K562 (cell line): ENCODE data around the gene ODC1. TPM values are rescaled to one million over a fixed set of nuclear protein-coding genes. Genes with fewer than 3 reads are reported as not detected.
A peak's percentile ranks its signal among the peaks of the same experiment; 100 is the strongest.

Experiments used
- C11orf30 ChIP-seq: fragments of 450-650 bp; IDR thresholded peaks from 2 replicates; pipeline ENCODE4 v1.6.1; 2016; ENCODE audit warnings: low read depth, mild to moderate bottlenecking
- CREB3L1 ChIP-seq: fragments of 450-650 bp; IDR thresholded peaks from 2 replicates; pipeline ENCODE4 v1.6.1; 2014; ENCODE audit warnings: low read depth, mild to moderate bottlenecking, moderate library complexity, borderline replicate concordance
- CREM ChIP-seq: IDR thresholded peaks from 2 replicates; pipeline ENCODE4 v1.6.1; 2014; ENCODE audit warnings: antibody characterized with exemption, low read depth
- HDAC2 ChIP-seq: fragments of 450-650 bp; IDR thresholded peaks from 2 replicates; pipeline ENCODE4 v1.6.1; 2016; ENCODE audit warnings: mild to moderate bottlenecking
- HDAC8 ChIP-seq: fragments of 450-650 bp; IDR thresholded peaks from 2 replicates; pipeline ENCODE4 v1.6.1; 2016; ENCODE audit warnings: mild to moderate bottlenecking, missing genetic modification characterization, moderate library complexity, missing compliant biosample characterization
- IFI16 ChIP-seq: fragments of 250-450 bp; sonication (Bioruptor Pico); IDR thresholded peaks from 2 replicates; pipeline ENCODE4 v2.1.2; 2022; ENCODE audit warnings: mild to moderate bottlenecking, inconsistent platforms
- JUN ChIP-seq, 2 experiments: sonication (generic) in 1 of 2; formaldehyde crosslinking in 1 of 2; IDR thresholded peaks; 2 replicates each; pipeline versions ENCODE4 v1.6.1 to v1.8.0; 2012 to 2022; ENCODE audit warnings: borderline replicate concordance in 2 of 2, mild to moderate bottlenecking in 2 of 2, improper control_type of control experiment in 1 of 2, low read depth in 1 of 2, low read length in 1 of 2, missing genetic modification reagents in 1 of 2
- PCBP1 ChIP-seq: fragments of 200-400 bp; formaldehyde crosslinking; IDR thresholded peaks from 2 replicates; pipeline ENCODE4 v1.6.1; 2018; ENCODE audit warnings: mild to moderate bottlenecking, low read depth, low read length; ENCODE audit not compliant: poor library complexity, severe bottlenecking
- PML ChIP-seq: IDR thresholded peaks from 2 replicates; pipeline ENCODE4 v1.6.1; 2012; ENCODE audit warnings: low read length, inconsistent platforms
- PRMT5 ChIP-seq: sonication (generic); formaldehyde crosslinking; IDR thresholded peaks from 2 replicates; pipeline ENCODE4 v1.5.0; 2020; ENCODE audit warnings: missing genetic modification reagents
- PTTG1 ChIP-seq: fragments of 450-650 bp; IDR thresholded peaks from 2 replicates; pipeline ENCODE4 v1.6.1; 2016; ENCODE audit warnings: low read depth, mild to moderate bottlenecking, missing genetic modification characterization, missing compliant biosample characterization
- RBM25 ChIP-seq: fragments of 200-400 bp; formaldehyde crosslinking; IDR thresholded peaks from 2 replicates; pipeline ENCODE4 v1.6.1; 2018; ENCODE audit warnings: low read length, low read depth, moderate library complexity; ENCODE audit not compliant: severe bottlenecking
- SAFB ChIP-seq: fragments of 200-400 bp; formaldehyde crosslinking; IDR thresholded peaks from 2 replicates; pipeline ENCODE4 v1.6.1; 2017; ENCODE audit warnings: low read depth, low read length, borderline replicate concordance
- SIX5 ChIP-seq, 2 experiments: IDR thresholded peaks; 2 replicates each; pipeline ENCODE4 v1.6.1; 2011; ENCODE audit warnings: low read length in 2 of 2, borderline replicate concordance in 1 of 2, low read depth in 1 of 2, mild to moderate bottlenecking in 1 of 2, moderate library complexity in 1 of 2; ENCODE audit not compliant: insufficient read depth in 1 of 2
- SMARCA4 ChIP-seq: fragments of 450-650 bp; IDR thresholded peaks from 2 replicates; pipeline ENCODE4 v1.6.1; 2016
- SRSF9 ChIP-seq: fragments of 200-400 bp; formaldehyde crosslinking; IDR thresholded peaks from 2 replicates; pipeline ENCODE4 v1.6.1; 2017; ENCODE audit warnings: low read depth, low read length, borderline replicate concordance
- TFAP4 ChIP-seq: sonication (generic); formaldehyde crosslinking; IDR thresholded peaks from 2 replicates; pipeline ENCODE4 v1.8.0; 2022; ENCODE audit warnings: missing genetic modification reagents, mild to moderate bottlenecking, moderate library complexity, borderline replicate concordance
- VEZF1 ChIP-seq: fragments of 200-800 bp; sonication (Bioruptor generic); IDR thresholded peaks from 2 replicates; pipeline ENCODE4 v1.6.1; 2017; ENCODE audit warnings: missing genetic modification characterization, missing compliant biosample characterization
- ZBTB33 ChIP-seq: sonication (generic); formaldehyde crosslinking; IDR thresholded peaks from 2 replicates; pipeline ENCODE4 v1.8.1; 2023; ENCODE audit warnings: mild to moderate bottlenecking, missing genetic modification reagents
- ZC3H11A ChIP-seq: IDR thresholded peaks from 2 replicates; pipeline ENCODE4 v1.6.1; 2012; ENCODE audit warnings: low read depth, low read length, improper control_type of control experiment
- ZNF316 ChIP-seq: fragments of 450-650 bp; IDR thresholded peaks from 2 replicates; pipeline ENCODE4 v1.6.1; 2016
- ZNF707 ChIP-seq: fragments of 250-450 bp; sonication (Bioruptor Pico); conservative IDR thresholded peaks from 2 replicates; pipeline ENCODE4 v1.8.0; 2022; ENCODE audit warnings: inconsistent platforms, mild to moderate bottlenecking, moderate library complexity
- polyA plus RNA-seq, 8 experiments: library from polyadenylated mRNA; depleted of rRNA in 4 of 8; stranded (reverse) in 5 of 8; unstranded in 3 of 8; fragments of >200 nt; fragmentation: Nextera tagmentation in 2 of 8; fragmentation: Illumina TruSeq in 1 of 8; extraction: Ambion mirVana in 2 of 8; extraction: Trizol in 1 of 8; gene quantifications; 2 replicates each; pipeline versions ENCODE4 v1.2.1 to v1.2.3, GENCODE V29; 2011 to 2014; ENCODE audit warnings: inconsistent platforms in 1 of 8, missing spikeins in 1 of 8
- total RNA-seq, 7 experiments: library from RNA; depleted of rRNA in 6 of 7; stranded (reverse); fragments of >200 nt in 6 of 7; fragmentation: Illumina TruSeq in 2 of 7; extraction: Trizol in 2 of 7; gene quantifications; 2 replicates each; pipeline versions ENCODE4 v1.2.1 to v1.2.3, GENCODE V29; 2011 to 2021; ENCODE audit warnings: low replicate concordance in 1 of 7

Gene ODC1
- total and polyA plus RNA-seq, 9 of the 15 experiments (the other 6 are each of a cell fraction or from before 2014, with no cell fraction given), result 142 to 563 (median 457) TPM

- no peak for TF ChIP-seq SIX5 (IDR thresholded peaks at IDR 0.05; ENCODE audit: borderline replicate concordance in 1 of 2, insufficient read depth in 1 of 2, low read depth in 1 of 2, low read length in 2 of 2)
- TF ChIP-seq C11orf30, result peak; percentile 90
- no peak for TF ChIP-seq CREM
- TF ChIP-seq SMARCA4, result peak; percentile 46; the same call in 1 of the 2 replicates
- no peak for TF ChIP-seq ZBTB33 (CRISPR knock-in tag)
- TF ChIP-seq RBM25, result no peak
- TF ChIP-seq VEZF1 (CRISPR knock-in tag), result peak; percentile 26; the same call in 1 of the 2 replicates
- TF ChIP-seq HDAC2, result peak; percentile 41; the same call in 1 of the 2 replicates
- TF ChIP-seq SAFB, result no peak
- TF ChIP-seq CREB3L1, result peak; percentile 80
- 0 out of 2 replicates have a peak, but pooled peaks have one; percentile 5 for TF ChIP-seq JUN (IDR thresholded peaks at IDR 0.05; ENCODE audit: borderline replicate concordance, low read depth, low read length)
- TF ChIP-seq JUN (CRISPR knock-in tag; IDR thresholded peaks at IDR 0.05; ENCODE audit: borderline replicate concordance), result no peak
- TF ChIP-seq SRSF9, result no peak
- no peak for TF ChIP-seq ZNF707 (CRISPR knock-in tag)
- no peak for TF ChIP-seq ZC3H11A
- no peak for TF ChIP-seq PCBP1
- no peak for TF ChIP-seq HDAC8 (tag)
- TF ChIP-seq IFI16, result no peak
- TF ChIP-seq TFAP4 (CRISPR knock-in tag), result peak; percentile 24; the same call in 1 of the 2 replicates
- TF ChIP-seq PML, result peak; percentile 7; the same call in 1 of the 2 replicates
- no peak for TF ChIP-seq PTTG1 (tag)
- TF ChIP-seq PRMT5 (CRISPR knock-in tag), result no peak
- peak; percentile 95 for TF ChIP-seq ZNF316
Measured at GRCh38 chr2:10407841-10408648, 40.1 kb downstream of the ODC1 start (continued).
